Kidney glomerular epithelial cell (primary cell): ENCODE results near the gene PITX1.

Experiments
- DNase-seq: peaks from one replicate; lab custom pipeline; 2025; lab: John Stamatoyannopoulos, UW

Gene PITX1

GRCh38 chr5:135029477-135030122, 4.4 kb downstream of the PITX1 start:
- DNase-seq, result no peak

- no peak for DNase-seq
These were observed 5.1 kb downstream of the PITX1 start for GRCh38 chr5:135028791-135029476.

- DNase-seq, result no peak
These were observed 6.1 kb downstream of the PITX1 start for GRCh38 chr5:135027697-135028615.

- DNase-seq, result no peak
These were observed 6.7 kb downstream of the PITX1 start for GRCh38 chr5:135027266-135027696.

GRCh38 chr5:135026645-135027265, 7.3 kb downstream of the PITX1 start:
- DNase-seq, result no peak

GRCh38 chr5:135025730-135026644, 8.0 kb downstream of the PITX1 start:
- DNase-seq, result no peak

GRCh38 chr5:135024956-135025729, 8.9 kb downstream of the PITX1 start:
- no peak for DNase-seq

GRCh38 chr5:135020111-135020895, 13.7 kb downstream of the PITX1 start:
- DNase-seq, result no peak

- DNase-seq, result no peak
These were observed 14.7 kb downstream of the PITX1 start for GRCh38 chr5:135019314-135019713.

- no peak for DNase-seq
These were observed 15.6 kb downstream of the PITX1 start for GRCh38 chr5:135018457-135018856.

GRCh38 chr5:135016861-135017290, 17.2 kb downstream of the PITX1 start:
- DNase-seq, result no peak

GRCh38 chr5:135015942-135016341, 18.1 kb downstream of the PITX1 start:
- no peak for DNase-seq

- DNase-seq, result no peak
These were observed 20.0 kb downstream of the PITX1 start for GRCh38 chr5:135013947-135014570.

GRCh38 chr5:135013445-135013844, 20.6 kb downstream of the PITX1 start:
- DNase-seq, result no peak

GRCh38 chr5:135012951-135013391, 21.1 kb downstream of the PITX1 start:
- no peak for DNase-seq

GRCh38 chr5:135012033-135012588, 21.9 kb downstream of the PITX1 start:
- DNase-seq, result no peak

GRCh38 chr5:135011355-135012032, 22.5 kb downstream of the PITX1 start:
- DNase-seq, result no peak
